Spleen (tissue), 7 donors: ENCODE measurements around the gene MAN1C1.

ENCODE experiments used
- POLR2A ChIP-seq, 3 donors: fragments of 450-650 bp; IDR thresholded peaks; one replicate each; pipeline ENCODE4 v1.5.1; 2017; ENCODE audit warnings: antibody characterized with exemption in 3 of 3, mild to moderate bottlenecking in 1 of 3
- POLR2AphosphoS5 ChIP-seq, 3 donors: sonication (generic); formaldehyde crosslinking; IDR thresholded peaks; one replicate each; pipeline ENCODE4 v1.5.1; 2017; ENCODE audit warnings: antibody characterized with exemption in 3 of 3
- TF ChIP-seq, protein P1 (sequence below), 11 experiments: fragments of 200-600 bp in 7 of 11; fragments of 450-650 bp in 4 of 11; sonication (generic) in 4 of 11; IDR thresholded peaks in 8 of 11; conservative IDR thresholded peaks in 3 of 11; 1 replicate in 7 of 11; 2 replicates in 4 of 11; pipeline versions ENCODE4 v1.4.0 to v1.8.0; 2016 to 2021; ENCODE audit warnings: antibody characterized with exemption in 11 of 11, inconsistent platforms in 4 of 11, mild to moderate bottlenecking in 1 of 11
- donor health status: DM: no; HTN: no; CAD: no; lungs with moderate emphysema.
- donor health status: DM: no; HTN: no; CAD: no.
- donor health status: DM: no; HTN: no; CAD: no.

DNA sequence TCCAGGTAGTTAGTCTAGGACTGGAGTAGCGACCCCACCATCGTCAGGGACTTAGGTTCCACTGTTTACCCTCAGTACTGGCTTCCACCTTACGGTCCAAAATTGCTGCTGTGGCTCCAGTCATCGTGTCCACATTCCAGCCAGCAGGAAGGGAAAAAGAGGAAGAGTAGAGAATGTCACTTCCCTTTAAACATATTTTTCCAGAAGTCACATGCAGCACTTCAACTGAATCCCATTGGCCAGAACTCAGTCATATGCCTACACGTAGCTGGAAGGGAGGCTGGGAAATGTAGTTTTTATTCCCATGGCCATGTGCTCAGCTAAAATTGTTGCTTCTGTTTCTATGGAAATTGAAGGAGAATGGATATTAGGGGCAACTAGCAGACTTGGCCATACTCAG lies 99.3 kb downstream of the MAN1C1 start:
- TF ChIP-seq POLR2AphosphoS5 (IDR thresholded peaks at IDR 0.05) (no peak), POLR2A (IDR thresholded peaks at IDR 0.05) (no peak)
- TF ChIP-seq, protein P1, sequence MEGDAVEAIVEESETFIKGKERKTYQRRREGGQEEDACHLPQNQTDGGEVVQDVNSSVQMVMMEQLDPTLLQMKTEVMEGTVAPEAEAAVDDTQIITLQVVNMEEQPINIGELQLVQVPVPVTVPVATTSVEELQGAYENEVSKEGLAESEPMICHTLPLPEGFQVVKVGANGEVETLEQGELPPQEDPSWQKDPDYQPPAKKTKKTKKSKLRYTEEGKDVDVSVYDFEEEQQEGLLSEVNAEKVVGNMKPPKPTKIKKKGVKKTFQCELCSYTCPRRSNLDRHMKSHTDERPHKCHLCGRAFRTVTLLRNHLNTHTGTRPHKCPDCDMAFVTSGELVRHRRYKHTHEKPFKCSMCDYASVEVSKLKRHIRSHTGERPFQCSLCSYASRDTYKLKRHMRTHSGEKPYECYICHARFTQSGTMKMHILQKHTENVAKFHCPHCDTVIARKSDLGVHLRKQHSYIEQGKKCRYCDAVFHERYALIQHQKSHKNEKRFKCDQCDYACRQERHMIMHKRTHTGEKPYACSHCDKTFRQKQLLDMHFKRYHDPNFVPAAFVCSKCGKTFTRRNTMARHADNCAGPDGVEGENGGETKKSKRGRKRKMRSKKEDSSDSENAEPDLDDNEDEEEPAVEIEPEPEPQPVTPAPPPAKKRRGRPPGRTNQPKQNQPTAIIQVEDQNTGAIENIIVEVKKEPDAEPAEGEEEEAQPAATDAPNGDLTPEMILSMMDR (IDR thresholded peaks at IDR 0.05 in 8 of 11, conservative IDR thresholded peaks at IDR 0.05 in 3 of 11): no peak
